Islet of Langerhans (tissue), 1 donor: ENCODE results near the gene NAGK.

ENCODE experiments used
- FAIRE-seq: peaks from one replicate; lab custom pipeline; 2011; peaks lifted over from hg19 to GRCh38; lab: Jason Lieb, UNC

The NAGK gene

GRCh38 chr2:71113843-71114242 is 45.4 kb downstream of the NAGK start:
- no peak for FAIRE-seq

GRCh38 chr2:71117063-71117462 is 48.6 kb downstream of the NAGK start:
- no peak for FAIRE-seq

GRCh38 chr2:71120195-71120594 is 51.7 kb downstream of the NAGK start:
- no peak for FAIRE-seq

- FAIRE-seq = no peak
Measured at GRCh38 chr2:71121479-71121878, 53.0 kb downstream of the NAGK start.

GRCh38 chr2:71122387-71123298 is 54.2 kb downstream of the NAGK start:
- FAIRE-seq = no peak

GRCh38 chr2:71125506-71126294 is 57.3 kb downstream of the NAGK start:
- no peak for FAIRE-seq

- no peak for FAIRE-seq
Measured at GRCh38 chr2:71126957-71127356, 58.5 kb downstream of the NAGK start.
